Ureter (tissue), 1 donor: ENCODE results near the gene CSTF3. TPM values are rescaled to one million over a fixed set of nuclear protein-coding genes. Genes with fewer than 3 reads are reported as not detected.
"Not testable (repeated sequence)": the region's sequence is repeated elsewhere in the genome, so short reads cannot be mapped to it uniquely, and the experiment has no call there.

Experiments
- DNase-seq: peaks from one replicate; pipeline ENCODE4 v3.0.0-alpha.2; 2020; ENCODE audit warnings: low spot score
- total RNA-seq: library from RNA; stranded (reverse); gene quantifications from one replicate; pipeline ENCODE4 v1.2.4, GENCODE V29; 2023
- donor health status: DM: yes; HTN: yes; CAD: no.

Gene CSTF3
- total RNA-seq, 1 donor from 2014 or later, result 41.7 TPM

DNA sequence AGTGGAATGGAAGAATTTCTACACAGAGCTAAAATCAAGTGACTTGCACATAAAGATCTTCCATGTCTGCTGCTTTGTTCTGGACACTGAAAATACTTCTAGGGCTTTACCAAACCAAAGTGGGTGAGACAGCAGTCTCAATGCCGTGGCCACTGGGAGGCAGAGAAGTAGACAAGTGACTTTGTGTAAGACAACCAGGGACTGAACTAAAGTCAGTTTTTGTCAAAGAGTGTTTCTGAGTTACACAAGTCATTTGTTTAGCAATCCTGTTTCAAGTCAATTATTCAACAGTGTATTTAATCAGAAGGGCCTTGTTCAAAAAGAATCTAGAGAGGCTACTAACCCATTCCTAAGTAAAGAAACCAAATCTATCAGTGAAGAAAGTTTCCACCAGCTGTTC, 75.3 kb downstream of the CSTF3 start:
- DNase-seq, result no peak

DNA sequence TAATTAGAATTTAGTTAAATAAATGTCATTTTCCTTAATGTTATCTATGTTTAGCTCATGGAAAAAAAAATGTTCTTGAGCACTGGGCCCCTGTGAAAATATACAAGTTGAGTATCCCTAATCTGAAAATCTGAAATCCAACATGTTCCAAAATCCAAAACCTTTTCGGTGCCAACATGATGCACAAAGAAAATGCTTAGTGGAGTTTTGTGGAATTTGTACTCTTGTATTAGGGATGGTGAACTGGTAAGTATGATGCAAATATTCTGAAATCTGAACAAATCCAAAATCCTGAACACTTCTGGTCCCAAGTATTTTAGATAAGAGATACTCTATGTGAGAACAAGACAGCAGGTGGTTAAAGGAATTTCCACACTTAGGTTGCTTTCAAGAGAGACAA, 77.4 kb downstream of the CSTF3 start:
- no peak for DNase-seq

DNA sequence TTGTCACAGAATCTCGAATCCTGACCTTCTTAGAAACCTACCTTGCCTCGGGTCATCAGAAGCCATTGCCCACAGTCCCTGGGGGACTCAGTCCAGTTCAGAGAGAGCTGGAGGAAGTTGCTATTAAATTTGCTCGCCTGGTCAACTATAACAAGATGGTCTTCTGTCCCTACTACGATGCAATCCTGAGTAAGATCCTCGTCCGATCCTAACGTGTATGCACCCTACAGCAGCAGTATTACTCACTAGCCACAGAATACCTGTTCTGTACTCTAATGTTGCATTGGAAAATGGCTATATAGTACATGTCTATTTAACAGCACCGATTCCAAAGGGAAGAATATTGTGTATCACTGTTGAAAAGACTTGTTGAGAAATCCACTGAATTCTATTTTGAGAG, 88.8 kb downstream of the CSTF3 start:
- no peak for DNase-seq

DNA sequence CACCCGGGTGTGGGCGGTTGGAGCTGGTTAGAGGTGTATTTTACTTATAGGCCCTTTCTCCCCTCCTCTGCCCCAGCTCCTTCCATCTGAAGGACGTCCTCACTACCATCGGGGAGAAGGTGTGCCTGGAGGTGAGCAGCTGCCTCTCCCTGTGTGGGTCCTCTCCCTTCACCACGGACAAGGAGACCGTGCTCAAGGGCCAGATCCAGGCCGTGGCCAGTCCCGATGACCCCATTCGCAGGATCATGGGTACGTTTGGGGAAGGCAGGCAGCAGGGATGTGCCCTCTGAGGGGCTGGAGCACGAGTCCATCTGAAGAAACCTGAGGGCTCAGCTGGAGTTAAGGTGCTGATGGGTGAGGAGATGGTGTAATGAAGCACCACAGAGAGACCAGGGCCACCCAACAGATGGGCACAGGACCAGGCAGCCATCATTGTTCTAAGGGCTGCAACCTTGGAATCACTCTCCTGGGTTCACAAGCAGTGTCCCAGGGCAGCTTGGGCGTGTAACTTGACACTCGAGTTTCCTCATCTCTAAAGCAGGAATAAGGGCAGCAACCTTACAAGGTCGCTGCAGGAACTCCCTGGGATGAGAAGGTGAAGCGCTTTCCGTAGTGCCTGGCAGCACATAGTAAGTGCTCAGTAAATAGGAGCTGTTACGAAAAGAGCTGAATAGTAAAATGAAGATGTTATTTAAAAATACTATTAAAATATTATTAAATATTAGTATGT, 92.5 kb downstream of the CSTF3 start:
- DNase-seq, result no peak

DNA sequence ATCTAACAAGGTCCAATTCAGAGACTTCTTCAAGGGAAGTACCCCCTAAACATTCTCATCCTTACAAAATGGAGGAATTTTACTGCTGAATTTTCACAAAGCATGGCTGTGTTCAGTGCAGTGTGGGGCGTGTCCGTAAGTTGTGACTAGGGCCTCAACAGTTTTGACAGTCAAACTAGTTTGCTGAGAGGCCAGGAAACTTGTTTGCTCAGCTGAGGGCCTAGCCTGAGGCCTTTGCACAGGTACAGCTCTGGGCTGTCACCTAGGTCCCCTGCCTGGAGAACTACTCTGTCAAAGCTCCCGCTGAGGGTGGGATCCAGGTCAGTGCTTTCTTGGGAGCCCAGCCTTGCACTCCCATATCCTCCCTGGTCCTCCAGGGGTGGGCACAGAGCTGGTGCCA, 94.0 kb downstream of the CSTF3 start:
- no peak for DNase-seq

DNA sequence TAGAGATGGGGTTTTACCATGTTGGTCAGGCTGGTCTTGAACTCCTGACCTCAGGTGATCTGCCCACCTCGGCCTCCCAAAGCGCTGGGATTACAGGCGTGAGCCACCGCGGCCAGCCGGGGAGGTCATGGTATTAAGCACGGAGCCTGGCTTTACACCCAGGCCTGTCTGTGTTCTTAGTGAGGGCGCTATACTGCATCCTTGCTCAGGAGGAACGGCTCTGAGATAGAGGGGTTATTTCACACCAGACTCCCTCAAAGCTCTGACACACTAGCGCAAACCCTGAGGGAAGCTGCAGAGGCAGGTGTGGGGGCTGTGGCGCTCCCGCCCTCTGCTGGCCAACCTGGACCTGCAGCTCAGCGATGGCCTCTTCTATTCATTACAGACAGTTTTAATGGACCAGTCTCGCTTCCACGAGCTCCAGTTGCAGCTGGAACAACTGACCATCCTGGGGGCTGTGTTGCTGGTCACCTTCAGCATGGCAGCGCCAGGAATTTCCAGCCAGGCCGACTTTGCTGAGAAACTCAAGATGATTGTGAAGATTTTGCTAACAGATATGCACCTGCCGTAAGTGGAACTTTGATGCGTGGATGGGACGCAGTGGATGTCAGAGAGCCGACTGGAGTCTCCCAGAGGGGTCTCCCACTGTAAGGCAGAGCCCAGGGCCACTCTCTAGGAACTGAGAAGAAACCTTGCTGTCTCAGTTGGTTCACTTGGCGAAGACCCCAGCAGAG, 95.7 kb downstream of the CSTF3 start:
- peak; percentile 72 for DNase-seq

DNA sequence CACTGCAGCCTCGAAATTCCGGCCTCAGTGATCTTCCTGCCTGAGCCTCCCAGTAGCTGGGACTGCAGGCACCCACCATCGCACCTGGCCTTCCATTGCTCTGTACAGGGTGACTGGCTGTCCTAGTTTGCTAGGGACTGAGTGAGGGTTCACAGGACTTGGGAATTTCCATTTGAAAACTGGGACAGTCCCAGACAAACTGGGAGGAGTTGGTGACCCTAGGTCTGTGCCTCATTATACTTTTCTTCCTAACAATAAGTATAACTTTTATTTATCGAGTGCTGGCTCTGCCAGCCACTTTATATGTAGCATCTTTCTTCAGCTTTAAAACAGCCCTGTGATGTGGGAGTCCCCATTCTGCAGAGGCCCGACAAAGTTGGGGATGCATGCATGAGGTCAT, 96.4 kb downstream of the CSTF3 start:
- no peak for DNase-seq

DNA sequence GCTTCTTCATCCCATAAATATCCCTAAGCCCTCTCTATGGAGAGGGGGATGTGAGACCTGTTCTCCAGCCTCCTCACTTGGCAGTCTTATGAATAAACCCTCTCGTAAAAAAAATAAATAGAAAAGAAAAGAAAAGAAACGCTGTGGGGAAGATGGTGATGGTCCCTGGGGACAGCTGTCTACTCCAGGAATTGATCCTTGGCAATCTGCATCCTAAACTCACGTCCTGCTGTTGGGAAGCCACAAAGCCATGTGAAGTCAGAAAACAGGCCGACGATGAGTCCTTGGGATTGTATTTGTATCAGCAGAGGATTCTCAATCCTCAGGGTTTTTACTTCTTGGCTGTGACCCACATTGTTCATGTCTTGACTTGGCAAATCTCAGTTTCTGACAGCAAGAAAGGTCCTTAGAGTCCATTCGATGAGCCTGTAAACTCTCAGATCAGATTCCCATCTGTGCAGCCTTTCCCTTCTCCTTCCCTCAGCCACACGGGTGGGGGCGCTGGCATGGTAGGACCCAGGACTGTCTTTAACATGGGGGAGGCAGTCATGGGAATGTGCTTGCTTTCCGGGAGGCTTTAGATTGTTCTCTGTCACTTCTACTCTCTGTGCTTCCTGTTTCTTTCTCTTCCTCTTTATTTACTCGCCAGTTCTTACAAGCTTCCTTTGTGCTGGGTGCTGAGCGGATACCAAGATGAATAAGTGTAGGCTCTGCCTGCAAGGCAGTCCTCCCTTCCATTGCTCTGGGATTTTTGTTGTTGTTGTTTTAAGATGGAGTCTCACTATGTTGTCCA, 97.1 kb downstream of the CSTF3 start:
- DNase-seq, result no peak

DNA sequence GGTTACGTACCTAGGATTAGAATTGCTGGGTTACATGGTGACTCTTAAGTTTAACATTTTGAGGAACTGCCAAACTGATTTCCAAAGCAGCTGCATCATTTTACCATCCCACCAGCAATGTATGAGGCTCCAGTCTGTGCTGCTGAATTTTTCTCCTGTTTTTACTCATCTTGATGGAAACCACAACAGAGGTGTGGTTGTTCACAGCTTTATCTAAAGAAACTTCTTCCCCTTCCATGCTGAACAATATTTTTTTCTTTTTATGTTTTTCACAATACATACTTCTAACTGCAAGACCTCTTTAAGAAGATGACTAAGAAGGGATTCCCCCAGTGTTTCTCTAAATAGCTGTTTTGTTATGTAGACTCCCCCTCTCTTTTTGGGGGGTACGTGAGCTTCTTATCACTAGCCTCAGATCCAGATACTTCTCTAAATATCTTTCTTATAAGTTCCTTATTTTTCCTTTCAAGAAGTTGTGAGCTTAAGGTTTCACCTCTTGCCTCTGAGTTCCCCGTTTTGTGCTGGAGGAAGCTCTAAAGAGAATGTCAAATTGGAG, 97.9 kb downstream of the CSTF3 start:
- DNase-seq, result no peak

DNA sequence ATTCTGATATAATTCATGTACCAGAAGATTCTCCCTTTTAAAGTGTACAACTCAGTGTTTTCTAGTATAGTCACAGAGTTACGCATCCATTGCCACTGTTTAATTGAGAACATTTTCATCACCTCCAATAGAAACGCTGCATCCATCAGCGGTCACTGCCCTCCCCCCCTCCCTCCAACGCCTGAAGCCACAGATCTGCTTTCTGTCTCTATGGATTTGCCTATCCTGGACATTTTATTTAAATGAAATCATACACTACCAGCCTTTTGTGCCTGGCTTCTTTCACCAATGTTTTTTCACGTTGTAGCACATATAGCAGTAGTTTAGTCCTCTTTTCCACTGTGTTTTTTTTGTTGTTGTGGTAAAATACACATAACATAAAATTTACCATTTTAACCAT, 99.1 kb downstream of the CSTF3 start:
- DNase-seq, result no peak

DNA sequence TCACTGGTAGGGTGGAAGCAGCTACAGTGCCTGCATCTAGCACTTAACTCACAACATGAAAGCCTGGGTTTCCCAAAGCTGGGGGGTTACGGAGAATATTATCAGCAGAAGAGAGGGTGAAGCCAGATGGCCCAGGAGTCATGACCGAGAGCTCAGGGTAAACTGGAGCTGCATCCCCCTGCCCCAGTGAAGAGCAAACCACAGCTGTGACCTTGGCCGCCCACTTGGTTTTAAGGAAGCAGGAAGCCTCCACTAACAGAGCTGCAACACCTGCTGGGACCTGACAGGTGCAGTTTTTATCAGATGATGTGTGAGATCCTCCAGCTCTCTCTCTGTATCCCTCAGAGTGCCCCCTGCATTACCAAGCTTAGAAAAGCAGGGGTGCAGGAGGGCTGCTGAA, 101.0 kb downstream of the CSTF3 start:
- DNase-seq, result no peak

DNA sequence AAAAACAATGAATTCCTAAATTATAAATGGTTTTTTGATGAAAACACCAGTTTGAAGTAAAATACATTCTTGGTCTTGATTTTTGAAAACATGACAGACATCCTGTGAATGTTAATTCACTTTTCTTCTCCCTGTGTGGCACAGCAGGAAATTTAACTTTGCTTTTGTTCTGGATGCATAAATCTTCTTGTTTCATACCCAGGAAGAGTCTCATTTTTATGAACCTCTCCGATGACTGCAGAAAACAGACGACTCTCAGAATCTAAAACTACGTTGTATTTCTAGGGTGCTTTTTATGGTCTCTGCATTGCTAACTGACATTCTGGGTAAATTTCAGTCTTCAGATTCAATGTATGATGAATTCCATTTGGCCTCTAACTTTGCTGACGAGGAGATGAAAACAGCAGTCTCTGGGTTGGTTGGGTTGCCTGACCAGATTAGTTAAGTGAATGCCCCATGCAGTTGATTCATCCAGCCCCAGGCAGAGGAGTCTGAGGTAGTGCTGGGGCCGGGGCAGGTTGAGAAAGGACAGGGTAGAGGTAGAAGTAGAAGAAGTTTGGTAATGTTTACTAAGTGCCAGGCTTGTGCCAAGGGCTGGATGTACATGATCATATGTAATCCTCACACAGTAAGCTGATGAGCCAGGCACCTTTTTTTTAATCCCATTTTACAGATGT, 101.8 kb downstream of the CSTF3 start:
- no peak for DNase-seq

DNA sequence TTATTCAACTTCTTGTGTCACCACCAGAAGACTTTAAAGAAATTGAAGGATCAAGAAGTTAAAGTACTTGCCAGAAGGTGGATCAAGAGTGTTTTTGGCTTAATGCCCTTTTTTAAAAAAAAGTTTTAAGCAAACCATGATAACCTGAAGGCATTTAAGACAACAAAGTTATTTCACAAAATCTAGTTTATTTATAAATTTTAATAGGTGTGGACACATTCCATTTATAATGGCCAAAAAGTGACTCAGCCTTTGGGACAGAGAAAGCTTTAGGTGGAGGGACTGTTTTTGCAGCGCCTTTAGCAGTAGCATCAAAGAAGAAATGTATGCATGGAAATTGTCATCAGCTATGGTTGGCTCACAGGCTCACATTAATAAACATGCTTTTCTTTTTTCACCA, 104.0 kb downstream of the CSTF3 start:
- no peak for DNase-seq

DNA sequence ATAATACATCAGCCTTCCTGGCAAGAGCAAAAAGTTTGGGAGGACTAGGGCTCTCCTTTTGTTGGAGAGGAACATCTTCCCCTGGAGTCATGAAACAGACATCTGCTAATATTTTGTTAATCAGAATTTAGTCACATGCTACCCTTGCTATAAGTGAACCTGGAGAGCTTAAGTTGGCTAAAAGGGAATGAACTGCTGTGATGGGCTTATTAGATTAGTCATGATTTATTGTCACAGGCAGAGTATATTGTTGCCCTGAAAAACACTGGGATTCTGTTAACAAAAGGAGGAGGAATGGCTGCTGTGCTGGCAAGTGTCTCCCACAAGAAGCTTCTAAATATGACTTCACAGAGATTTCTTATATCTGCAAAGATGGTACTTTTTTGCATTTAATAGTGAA, 105.9 kb downstream of the CSTF3 start:
- DNase-seq, result no peak

DNA sequence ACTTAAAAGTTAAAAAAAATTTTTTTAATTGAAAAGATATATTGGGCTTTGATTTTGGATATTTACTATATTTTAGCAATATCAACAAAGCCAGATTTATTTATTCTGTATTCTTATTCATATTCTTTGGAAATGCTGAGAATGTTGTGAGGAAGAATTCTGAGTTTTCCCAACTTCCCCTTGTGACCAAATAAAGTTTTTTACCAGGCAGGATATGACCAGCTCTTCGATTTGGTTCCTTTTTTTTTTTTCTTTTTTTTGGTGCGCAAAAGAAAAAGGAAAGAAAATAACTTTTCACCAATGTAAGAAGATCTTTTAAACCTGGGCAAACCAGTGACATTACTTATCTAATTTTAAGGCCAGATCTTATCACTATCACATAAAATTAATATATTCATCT, 109.0 kb downstream of the CSTF3 start:
- no peak for DNase-seq

DNA sequence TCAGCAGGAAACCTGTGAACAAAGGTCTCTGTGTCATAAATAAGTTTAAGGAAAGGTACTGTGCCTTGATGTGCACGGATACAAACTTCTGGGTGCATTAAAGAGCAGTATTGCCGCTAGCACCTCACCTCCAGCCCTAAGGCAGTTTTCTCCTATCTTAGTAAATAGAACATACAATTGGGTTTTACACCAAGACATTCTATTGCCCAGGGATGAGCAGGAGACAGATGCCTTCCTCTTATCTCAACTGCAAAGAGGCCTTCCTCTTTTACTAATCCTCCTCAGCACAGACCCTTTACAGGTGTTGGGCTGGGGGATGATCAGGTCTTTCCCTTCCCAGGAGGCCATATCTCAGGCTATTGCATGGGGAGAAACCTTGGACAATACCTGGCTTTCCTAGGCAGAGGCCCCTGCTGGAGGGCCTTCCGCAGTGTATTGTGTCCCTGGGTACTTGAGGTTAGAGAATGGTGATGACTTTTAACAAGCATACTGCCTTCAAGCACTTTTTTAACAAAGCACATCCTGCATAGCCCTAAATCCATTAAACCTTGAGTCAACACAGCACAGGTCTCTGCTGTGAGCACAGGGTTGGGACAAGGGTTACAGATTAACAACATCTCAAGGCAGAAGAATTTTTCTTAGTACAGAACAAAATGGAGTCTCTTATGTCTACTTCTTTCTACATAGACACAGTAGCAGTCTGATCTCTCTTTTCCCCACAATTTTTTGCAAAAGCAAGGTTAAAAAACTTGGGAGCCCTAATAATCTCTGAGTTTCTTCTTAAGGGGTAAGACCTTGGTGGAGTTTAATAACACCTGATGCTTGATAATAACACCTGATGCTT, 111.5 kb downstream of the CSTF3 start:
- DNase-seq, result not testable (repeated sequence)

DNA sequence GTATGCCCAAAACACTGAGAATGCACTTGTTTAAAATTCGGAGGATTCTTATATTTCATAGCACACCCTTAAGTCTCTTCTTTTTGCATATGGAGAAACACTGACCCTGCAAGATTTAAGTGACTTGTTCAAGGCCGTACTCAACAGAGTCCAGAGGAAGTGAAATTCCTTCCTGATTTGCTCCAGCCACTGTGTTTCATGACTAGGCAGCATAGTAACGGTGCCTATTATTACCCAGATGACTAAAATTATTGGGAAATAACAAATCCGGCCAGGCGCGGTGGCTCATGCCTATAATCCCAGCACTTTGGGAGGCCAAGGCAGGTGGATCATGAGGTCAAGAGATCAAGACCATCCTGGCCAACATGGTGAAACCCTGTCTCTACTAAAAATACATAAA, 112.6 kb downstream of the CSTF3 start:
- not testable (repeated sequence) for DNase-seq

DNA sequence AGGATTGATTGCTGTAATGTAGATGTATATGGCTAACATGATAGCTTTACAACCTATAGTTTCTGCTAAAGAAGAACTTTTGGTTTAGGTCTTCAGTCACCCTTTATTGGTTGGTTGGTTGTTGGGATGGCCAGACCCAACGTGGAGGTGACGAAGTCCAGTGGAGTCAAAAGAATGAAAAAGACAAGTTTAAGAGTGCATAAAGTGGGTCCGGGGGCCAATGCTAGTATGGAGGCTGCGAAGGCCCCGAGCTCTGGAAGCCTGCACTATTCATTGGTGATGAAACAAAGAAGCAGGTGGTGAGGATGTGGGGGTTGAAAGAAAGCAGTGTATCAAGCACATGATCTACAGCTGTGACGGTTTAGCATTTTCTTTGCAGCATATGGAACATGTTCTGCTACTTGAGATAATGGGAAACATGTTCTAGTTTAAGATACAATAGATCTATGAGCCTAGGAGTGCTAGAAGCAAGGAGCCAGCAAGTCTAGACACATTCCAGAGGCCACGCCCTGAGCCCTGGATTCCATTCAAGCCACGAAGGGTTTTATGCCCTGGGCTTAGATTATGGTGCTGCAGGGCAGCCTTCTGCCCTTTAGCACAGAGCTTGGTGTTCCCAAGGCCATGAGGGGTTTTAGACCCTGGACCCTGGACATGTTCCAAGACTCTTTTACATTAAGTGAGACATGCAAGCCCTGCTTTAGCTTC, 115.6 kb downstream of the CSTF3 start:
- DNase-seq, result no peak

DNA sequence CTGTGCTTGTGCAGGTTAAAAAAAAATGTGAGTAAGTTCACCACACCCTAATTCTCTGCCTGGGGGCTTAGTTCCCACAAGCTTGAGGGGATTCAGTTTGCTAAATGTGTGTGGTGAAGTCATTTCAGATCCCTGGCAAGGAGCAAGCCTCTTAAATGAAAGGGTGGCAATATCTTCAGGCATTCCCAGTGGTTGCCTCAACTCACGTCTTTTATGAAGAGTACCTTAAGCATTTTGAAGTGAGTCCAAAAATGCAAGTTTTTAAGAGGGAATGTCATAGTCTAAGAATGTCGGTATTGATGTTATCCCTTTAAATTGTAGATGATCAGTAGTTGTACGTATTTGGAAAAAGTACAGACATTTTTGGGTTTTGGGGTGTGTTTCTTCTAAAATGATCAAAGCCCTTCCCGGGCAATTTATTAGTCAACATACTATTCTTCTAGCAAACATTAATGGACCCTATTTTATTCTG, 117.0 kb downstream of the CSTF3 start:
- DNase-seq, result no peak

DNA sequence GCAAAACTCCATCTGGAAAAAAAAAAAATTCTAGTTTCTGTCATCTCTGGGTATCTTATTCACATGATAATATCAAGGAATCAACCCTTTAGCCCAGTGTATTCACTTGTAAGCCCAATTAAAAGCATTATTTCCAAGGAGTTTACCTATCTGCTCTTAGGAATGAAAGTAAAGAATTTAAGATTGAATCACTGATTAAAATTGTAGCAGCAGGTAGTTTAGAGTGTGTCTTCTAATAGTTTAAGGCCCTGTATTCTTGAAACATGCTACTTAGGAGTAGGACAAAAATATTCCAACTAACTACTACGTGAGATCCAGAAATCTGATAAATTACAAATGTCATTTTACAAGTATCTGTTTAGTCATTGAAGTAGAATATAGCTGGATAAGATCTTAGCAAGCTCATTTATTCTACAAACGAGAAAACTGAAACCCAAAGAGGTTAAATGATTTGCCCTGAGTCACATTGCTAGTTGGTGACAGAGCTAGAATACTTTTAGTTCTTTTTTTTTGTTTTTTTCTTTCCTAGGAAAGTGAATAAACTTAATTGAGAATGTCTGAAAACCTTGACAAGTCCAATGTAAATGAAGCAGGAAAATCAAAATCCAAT, 118.0 kb downstream of the CSTF3 start:
- no peak for DNase-seq
